GM19455 (cell line): Measurements from ENCODE around the gene SLC26A9.
"Not testable (repeated sequence)": the region's sequence is repeated elsewhere in the genome, so short reads cannot be mapped to it uniquely, and the experiment has no call there.

Source experiments
- ATAC-seq: cut with Tn5 transposase; IDR thresholded peaks from one replicate; pipeline ENCODE4 v1.9.1; 2021; ENCODE audit not compliant: unreplicated experiment

The SLC26A9 gene

GRCh38 chr1:205896351-205896750 is 46.9 kb downstream of the SLC26A9 start:
- ATAC-seq = no peak

GRCh38 chr1:205894119-205894518 is 49.1 kb downstream of the SLC26A9 start:
- not testable (repeated sequence) for ATAC-seq

GRCh38 chr1:205892175-205892574 is 51.1 kb downstream of the SLC26A9 start:
- ATAC-seq = not testable (repeated sequence)

- not testable (repeated sequence) for ATAC-seq
These were observed 51.8 kb downstream of the SLC26A9 start for GRCh38 chr1:205891481-205891880.

GRCh38 chr1:205890631-205891030 is 52.6 kb downstream of the SLC26A9 start:
- ATAC-seq = not testable (repeated sequence)

- ATAC-seq = not testable (repeated sequence)
These were observed 53.5 kb downstream of the SLC26A9 start for GRCh38 chr1:205889706-205890105.

GRCh38 chr1:205889006-205889405 is 54.2 kb downstream of the SLC26A9 start:
- not testable (repeated sequence) for ATAC-seq

- no peak for ATAC-seq
These were observed 59.5 kb downstream of the SLC26A9 start for GRCh38 chr1:205883792-205884191.

GRCh38 chr1:205880923-205881322 is 62.3 kb downstream of the SLC26A9 start:
- no peak for ATAC-seq

- ATAC-seq = no peak
These were observed 63.3 kb downstream of the SLC26A9 start for GRCh38 chr1:205879974-205880373.

- ATAC-seq = no peak
These were observed 65.2 kb downstream of the SLC26A9 start for GRCh38 chr1:205878026-205878425.

GRCh38 chr1:205873148-205873547 is 70.1 kb downstream of the SLC26A9 start:
- ATAC-seq = not testable (repeated sequence)

GRCh38 chr1:205870236-205870635 is 73.0 kb downstream of the SLC26A9 start:
- no peak for ATAC-seq
